ENCODE data around the gene MPRIP.

DNA sequence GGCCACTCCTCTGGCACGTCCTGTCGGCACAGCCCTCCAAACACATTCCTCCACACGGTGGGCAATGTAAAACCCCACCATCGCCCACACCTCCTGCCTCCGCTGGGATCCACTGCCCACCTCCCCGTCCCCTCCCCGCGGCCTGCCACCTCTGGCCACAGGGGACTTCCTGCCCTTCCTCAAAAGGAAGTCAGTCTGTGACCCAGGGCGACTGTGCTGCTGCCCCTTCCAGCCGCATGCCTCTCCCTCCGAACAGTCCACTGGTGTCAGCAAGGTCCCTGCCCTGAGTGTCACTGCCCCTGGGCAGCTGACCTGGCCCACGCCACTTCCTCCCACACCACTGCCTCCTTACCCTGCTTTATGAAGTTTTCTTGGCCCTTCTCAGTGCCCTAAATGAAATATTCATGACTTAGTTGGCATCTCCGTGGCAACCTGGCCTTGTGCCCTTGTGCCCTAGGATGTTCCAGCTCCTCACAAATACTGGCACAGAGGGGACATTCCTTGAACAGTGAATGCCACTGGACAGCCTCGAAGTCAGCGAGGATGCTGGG lies 161.9 kb downstream of the MPRIP start:
- TF ChIP-seq POLR2A (IDR thresholded peaks at IDR 0.05; ENCODE audit: low read depth, low read length): no peak
- TF ChIP-seq, protein P1, sequence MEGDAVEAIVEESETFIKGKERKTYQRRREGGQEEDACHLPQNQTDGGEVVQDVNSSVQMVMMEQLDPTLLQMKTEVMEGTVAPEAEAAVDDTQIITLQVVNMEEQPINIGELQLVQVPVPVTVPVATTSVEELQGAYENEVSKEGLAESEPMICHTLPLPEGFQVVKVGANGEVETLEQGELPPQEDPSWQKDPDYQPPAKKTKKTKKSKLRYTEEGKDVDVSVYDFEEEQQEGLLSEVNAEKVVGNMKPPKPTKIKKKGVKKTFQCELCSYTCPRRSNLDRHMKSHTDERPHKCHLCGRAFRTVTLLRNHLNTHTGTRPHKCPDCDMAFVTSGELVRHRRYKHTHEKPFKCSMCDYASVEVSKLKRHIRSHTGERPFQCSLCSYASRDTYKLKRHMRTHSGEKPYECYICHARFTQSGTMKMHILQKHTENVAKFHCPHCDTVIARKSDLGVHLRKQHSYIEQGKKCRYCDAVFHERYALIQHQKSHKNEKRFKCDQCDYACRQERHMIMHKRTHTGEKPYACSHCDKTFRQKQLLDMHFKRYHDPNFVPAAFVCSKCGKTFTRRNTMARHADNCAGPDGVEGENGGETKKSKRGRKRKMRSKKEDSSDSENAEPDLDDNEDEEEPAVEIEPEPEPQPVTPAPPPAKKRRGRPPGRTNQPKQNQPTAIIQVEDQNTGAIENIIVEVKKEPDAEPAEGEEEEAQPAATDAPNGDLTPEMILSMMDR (IDR thresholded peaks at IDR 0.05; ENCODE audit: extremely low read depth in 1 of 2, insufficient read depth in 1 of 2, low read depth in 1 of 2, low read length in 2 of 2): no peak
- no peak for TF ChIP-seq POLR2AphosphoS5 (IDR thresholded peaks at IDR 0.05; ENCODE audit: insufficient read depth, low read depth, low read length)
- TF ChIP-seq EZH2 (IDR thresholded peaks at IDR 0.05; ENCODE audit: borderline replicate concordance, low read depth, low read length, severe bottlenecking): no peak

Data from endothelial cell of umbilical vein (primary cell).